Measurements from ENCODE around the gene SLC39A10. TPM values are rescaled to one million over a fixed set of nuclear protein-coding genes. Genes with fewer than 3 reads are reported as not detected.

Gene SLC39A10
- polyA plus RNA-seq, 1 donor, result 21.6 TPM

DNA sequence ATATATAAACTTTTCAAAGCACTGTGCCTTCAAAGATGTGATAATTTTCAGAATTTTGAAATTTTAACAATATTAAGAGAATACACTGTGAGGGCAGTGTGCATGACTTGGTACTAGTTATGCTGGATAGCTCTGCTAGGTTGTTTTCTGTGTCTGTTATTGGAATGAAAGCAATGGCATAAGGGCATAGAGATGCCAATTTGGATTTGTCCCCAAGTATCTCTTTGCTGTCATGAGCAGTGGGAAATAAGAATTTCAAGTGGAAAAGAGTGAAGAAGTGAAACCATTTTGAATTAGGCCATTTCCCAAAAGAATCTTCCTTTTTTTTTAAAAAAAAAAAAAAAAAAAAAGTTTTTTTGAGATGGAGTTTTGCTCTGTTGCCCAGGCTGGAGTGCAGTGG is 76.8 kb downstream of the SLC39A10 start:
- DNase-seq, result no peak

DNA sequence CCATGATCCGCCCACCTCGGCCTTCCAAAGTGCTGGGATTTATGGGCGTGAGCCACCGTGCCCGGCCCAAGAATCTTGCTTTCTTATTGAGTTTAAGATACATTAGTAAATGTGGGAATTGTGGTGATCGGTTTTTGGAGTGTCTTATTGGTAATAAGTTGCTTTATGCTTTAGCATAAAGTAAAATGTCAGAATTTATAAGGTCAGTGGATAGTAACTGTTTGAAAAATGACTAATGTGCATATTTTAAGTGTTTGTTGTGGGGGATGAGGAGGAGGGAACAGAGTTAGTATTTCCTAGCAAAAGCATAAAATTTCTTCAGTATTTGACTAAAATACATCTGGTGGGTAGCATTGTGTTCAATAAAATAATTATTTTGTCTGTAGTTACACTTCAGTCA is 77.4 kb downstream of the SLC39A10 start:
- no peak for DNase-seq

DNA sequence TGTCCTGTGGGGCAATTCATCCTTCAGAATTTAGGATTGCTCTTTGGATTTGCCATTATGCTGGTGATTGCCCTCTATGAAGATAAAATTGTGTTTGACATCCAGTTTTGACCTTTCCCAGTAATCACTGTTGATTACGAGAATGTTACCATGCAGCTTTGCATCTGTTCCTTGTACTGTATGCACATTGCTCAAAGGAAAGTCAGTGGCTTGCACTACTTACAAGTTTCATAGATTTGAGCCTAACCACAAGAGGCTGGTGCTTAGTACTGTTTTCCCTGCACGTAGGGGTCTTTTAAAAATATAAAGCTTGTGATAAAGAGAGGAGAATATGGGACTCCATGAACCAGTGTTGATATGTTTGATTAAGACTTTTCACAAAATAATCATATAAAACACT is 77.9 kb downstream of the SLC39A10 start:
- DNase-seq, result no peak

DNA sequence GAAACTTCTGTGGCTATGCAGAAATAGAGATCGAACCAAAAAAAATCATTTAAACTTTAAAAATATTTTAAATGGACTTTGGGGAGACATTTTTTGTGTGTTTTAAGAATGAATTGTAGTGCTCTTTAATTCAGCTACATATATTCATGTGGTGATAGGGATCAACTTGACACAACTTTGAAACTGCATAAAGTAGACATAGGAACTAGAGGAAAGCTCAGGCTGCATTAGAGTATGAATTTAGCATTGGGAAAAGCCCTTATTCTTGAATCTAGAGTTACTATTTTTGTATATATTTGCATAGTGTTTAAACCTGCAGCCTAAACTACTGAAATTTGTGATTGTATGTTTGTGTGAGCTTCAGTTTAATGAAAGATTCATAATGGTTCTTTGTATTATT is 78.3 kb downstream of the SLC39A10 start:
- DNase-seq, result no peak

DNA sequence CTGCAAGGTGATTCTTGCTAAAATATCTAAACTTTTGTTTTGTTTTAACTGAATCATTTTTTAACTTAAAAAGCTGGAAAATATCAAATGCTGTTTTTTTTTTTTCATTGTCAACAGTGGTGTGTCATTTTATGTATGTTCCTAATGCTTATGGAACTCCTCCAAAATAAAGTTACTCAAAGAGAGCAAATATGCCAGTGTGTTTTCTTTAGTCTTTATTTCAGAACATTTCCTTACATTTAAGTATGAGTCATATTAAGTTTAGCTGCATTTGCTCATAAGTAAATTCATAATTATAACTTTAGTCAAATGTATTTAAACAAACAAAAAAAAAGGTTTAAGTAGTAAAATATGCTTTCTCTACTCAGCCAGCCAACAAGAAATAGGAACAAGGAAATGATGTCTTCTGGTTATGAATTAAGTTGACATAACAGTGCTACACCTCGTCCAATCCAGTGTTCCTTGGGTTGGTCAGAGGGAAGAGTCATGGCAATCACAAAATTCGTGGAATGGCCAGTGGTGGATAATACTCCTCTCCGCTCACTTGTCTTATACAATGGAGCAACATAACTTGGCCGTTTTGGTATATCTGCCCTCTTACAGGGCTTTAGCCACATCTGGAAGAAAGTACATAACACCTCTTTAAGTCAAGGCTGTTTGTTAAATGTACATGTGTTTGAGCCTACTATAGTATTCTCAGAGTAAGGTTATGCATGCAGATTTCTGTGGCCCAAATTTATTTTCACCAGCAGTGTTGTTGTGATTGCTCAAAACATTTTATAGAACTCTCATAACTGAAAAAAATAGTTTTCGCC is 80.7 kb downstream of the SLC39A10 start:
- DNase-seq, result no peak

DNA sequence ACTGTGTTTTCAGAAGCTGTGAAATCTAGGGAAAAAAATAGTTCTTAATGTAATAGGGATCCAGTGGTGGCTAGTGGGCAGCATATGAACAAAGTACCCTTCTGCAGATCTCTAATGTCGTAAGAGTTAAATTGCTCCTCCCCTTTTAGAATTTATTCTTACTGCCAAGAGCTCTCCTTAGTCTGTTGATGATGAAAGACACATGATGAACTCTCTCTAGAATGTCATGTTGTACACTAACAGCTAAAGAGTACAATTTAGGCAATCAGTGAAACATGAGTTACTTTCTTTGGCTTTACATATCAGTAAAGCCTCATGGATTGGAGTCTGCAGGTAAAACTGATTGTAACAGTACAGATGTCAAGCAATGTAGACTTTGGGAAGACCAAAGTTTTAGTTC is 84.2 kb downstream of the SLC39A10 start:
- DNase-seq, result no peak

DNA sequence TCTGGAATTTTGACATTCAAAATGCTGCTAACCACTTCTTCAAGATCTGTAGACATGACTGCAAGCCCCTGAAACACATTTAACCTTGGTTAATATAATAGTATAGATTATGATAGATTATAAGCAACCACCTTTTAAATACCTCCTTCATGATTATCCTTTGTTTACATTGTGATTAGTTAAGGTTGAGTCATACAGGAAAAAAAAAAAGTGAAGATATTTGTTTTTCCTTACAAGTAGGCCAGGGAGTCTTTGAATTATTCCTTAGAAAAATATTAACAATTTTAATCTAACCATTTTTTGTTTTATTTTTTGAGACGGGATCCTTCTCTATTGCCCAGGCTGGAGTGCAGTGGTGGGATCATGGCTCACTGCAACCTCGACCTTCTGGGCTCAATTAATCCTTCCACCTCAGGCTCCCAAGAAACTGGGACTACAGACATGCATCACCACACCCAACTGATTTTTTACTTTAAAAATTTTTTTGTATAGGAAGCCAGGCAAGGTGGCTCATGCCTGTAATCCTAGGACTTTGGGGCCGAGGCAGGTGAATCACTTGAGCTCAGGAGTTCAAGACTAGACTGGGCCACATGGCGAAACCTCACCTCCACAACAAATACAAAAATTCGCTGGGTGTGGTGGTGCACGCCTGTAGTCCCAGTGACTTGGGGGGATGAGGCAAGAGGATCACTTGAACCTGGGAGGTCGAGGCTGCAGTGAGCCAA is 99.4 kb downstream of the SLC39A10 start:
- no peak for DNase-seq

DNA sequence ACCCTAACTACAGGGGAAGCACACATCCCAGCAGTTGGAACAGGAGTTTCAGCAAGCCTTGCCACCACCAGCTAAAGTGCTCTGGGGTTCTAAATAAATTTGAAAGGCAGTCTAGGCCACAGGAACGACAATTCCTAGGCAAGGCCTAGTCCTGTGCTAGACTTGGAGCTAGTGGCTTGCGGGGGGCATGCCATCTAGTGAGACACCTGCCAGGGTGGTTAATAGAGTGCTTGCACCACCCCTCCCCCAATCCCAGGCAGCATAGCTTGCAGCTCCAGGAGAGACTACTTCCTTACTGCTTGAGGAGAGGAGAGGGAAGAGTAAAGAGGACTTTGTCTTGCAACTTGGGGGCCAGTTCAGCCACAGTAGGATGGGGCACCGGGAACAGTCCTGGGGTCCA is 101.8 kb downstream of the SLC39A10 start:
- no peak for DNase-seq

DNA sequence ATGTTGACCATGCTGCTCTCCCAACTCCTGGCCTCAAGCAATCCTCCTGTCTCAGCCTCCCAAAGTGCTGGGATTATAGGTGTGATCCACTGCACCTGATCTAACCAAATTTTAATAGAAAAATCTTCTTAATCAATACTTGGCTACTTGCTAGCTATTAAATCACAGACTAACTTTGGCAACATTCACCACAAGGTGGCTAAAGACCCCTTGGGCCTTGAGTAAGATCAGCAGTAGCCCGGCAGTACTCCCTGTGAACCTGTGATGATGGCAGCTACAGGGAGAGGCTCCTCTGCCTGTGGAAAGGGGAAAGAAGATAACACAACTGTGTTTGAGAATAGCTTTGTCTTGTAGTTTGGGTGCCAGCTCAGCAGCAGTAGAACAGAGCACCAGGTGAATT is 102.9 kb downstream of the SLC39A10 start:
- no peak for DNase-seq

DNA sequence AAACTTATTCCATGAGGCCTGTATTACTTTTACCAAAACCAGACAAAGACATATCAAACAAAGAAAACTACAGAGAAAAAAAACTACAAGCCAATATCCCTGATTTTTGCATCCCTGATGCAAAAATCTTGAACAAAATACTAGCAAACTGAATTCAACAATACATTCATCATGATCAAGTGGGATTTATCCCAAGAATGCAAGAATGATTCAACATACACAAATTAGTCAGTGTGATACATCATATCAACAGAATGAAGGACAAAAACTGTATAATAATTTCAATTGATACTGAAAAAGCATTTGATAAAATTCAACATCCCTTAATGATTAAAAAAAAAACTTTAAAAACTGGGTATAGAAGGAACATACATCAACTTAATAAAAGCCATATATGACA is 106.8 kb downstream of the SLC39A10 start:
- no peak for DNase-seq

DNA sequence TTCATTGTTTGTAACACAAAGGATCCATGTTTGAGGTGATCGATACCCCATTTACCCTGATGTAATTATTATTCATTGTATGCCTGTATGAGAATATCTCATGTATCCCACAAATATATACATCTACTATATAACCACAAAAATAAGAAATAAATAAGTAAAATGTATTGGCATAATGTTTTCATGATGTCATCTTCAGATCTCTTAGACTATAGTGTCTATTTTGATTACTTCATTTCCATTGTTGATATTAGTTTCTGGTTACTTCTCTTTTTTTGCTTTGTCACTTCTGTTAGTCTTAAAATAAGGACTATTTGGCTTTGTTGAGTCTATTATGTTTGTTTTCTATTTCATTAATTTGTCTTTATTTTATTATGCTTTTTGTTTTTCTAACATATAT is 109.7 kb downstream of the SLC39A10 start:
- no peak for DNase-seq

DNA sequence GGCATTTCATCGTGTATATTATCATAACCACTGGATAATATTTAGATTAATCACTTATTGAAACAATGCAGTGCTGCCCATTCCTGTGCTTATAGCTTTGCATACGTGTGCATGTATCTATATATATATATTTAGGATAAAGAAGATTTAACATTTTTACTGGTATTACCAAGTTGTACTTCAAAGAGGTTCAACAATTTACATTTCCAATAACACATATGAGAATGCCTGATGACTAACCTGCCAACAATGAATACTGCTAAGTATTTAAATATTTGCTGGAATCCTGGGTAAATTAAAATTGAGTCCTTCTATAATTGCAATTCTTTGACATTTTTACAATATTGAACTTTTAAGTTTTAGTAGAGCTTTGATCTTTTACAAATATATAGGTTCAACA is 111.4 kb downstream of the SLC39A10 start:
- no peak for DNase-seq

DNA sequence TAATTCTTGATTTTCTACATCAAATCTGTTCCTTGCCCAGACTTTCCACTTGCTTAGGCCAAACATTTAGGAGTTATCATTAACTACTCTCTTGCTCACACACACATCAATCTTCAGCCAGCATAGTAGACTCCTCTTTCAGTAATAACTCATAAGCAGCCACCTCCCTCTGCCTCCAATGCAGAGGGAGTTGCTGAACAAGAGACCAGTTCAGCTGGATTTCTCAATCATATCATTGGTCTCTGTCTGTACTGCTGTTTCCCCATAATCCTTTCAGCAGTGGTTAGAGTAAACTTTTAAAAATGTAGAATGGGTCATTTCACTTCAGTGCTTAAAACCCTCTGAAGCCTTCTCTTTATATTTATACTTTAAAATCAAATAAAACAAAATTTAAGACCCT is 112.9 kb downstream of the SLC39A10 start:
- no peak for DNase-seq

DNA sequence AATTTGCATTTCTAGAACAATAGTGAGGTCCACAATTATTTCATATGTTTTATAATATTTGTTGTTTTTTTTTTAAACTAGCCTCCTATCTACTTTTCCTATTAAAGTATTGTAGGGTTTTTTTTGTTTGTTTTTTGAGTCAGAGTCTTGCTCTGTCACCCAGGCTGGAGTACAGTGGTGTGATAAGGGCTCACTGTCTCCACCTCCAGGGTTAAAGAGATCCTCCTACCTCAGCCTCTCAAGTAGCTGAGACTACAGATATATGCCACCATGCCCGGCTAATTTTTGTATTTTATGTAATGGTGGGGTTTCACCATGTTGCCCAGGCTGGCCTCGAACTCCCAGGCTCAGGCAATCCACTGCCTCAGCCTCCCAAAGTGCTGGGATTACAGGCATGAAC is 122.5 kb downstream of the SLC39A10 start:
- DNase-seq, result no peak

DNA sequence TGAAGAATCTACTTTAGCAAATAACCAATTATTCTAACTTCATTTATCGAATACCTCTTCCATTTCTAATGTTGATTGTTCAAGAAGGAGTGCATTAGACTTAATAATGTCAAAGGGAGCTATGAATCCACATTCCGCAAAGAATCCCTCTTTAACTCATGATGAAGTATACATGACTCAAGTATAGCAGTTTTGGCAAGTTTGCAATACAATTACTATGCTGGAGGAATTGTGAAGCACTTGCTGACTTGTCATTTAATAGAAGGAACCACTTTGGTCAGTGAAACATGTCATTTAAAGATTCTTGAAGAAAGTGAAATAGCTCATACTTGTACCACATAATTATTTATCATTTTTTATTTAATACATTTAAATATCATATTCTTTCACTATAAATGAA is 125.1 kb downstream of the SLC39A10 start:
- DNase-seq, result no peak
